HCT116 (cell line): ENCODE results near the gene SLC25A53. TPM values are rescaled to one million over a fixed set of nuclear protein-coding genes. Genes with fewer than 3 reads are reported as not detected.

Source experiments
- ATAC-seq: fragments of 200-7000 bp; cut with Tn5 transposase; 2 replicates; pipeline ENCODE4 v1.9.1; 2020; ENCODE audit warnings: mild to moderate bottlenecking, moderate library complexity
- BruUV-seq: library from RNA; stranded (reverse); fragments of 400-500 nt; replicated peaks from 2 replicates; lab custom pipeline; 2021; lab: Mats Ljungman, UMichigan
- CTCF ChIA-PET: fragments of 300-600 bp; sonication (Branson Sonifier 250); formaldehyde crosslinking; loops from one replicate; lab custom pipeline; 2021; ENCODE audit warnings: antibody characterized with exemption; lab: Charles Lee
- POLR2A ChIA-PET: fragments of 300-600, 350-600 bp; sonication (Branson Sonifier 250); formaldehyde crosslinking; loops from one replicate; lab custom pipeline; 2021; ENCODE audit warnings: antibody characterized with exemption; lab: Charles Lee
- RAD21 ChIA-PET, 2 experiments: fragments of 300-600 bp; sonication (Branson Sonifier 250); formaldehyde crosslinking; loops; one replicate each; lab custom pipeline; 2023; ENCODE audit warnings: low total read pairs in 2 of 2; ENCODE audit not compliant: uncharacterized antibody in 2 of 2, unreplicated experiment in 2 of 2, low non-redundant PET in 1 of 2; lab: Charles Lee
- DNase-seq: peaks from one replicate; pipeline ENCODE4 v3.0.0-alpha.2; 2010; ENCODE audit warnings: low read depth, low spot score
- H2AFZ ChIP-seq: fragments of 200-600 bp; shearing (Covaris generic), sonication (generic); 2 replicates; pipeline ENCODE4 v1.6.1; 2017; ENCODE audit warnings: low read depth, mixed run types, mixed read lengths, antibody characterized with exemption, low read length; ENCODE audit not compliant: poor library complexity, severe bottlenecking
- H3K27ac ChIP-seq: 2 replicates; pipeline ENCODE4 v1.5.1; 2012; ENCODE audit warnings: low read depth, low read length
- H3K27me3 ChIP-seq: fragments of 200-600 bp; sonication (generic); 2 replicates; pipeline ENCODE4 v1.6.1; 2016; ENCODE audit warnings: mixed run types, low read length, mixed read lengths; ENCODE audit not compliant: insufficient read depth
- H3K36me3 ChIP-seq, 2 experiments: fragments of 200-500 bp in 1 of 2; fragments of 200-600 bp in 1 of 2; sonication (Bioruptor generic) in 1 of 2; sonication (generic) in 1 of 2; 2 replicates each; pipeline versions ENCODE4 v1.5.1 to v1.6.1; 2014 to 2016; ENCODE audit warnings: low read length in 2 of 2, inconsistent platforms in 1 of 2, mixed read lengths in 1 of 2, mixed run types in 1 of 2; ENCODE audit not compliant: insufficient read depth in 2 of 2, control insufficient read depth in 1 of 2
- H3K4me1 ChIP-seq, 2 experiments: fragments of 200-600 bp in 1 of 2; sonication (generic) in 1 of 2; 2 replicates each; pipeline versions ENCODE4 v1.5.1 to v1.6.1; 2012 to 2017; ENCODE audit warnings: low read length in 2 of 2, inconsistent platforms in 1 of 2, mild to moderate bottlenecking in 1 of 2, mixed read lengths in 1 of 2, mixed run types in 1 of 2, moderate library complexity in 1 of 2; ENCODE audit not compliant: insufficient read depth in 2 of 2, control insufficient read depth in 1 of 2
- H3K4me2 ChIP-seq: fragments of 200-600 bp; sonication (generic); 2 replicates; pipeline ENCODE4 v1.6.1; 2017; ENCODE audit warnings: mixed run types, low read length, mixed read lengths
- H3K4me3 ChIP-seq, 2 experiments: fragments of 200-600 bp in 1 of 2; sonication (generic) in 1 of 2; replicated peaks in 1 of 2; 2 replicates each; pipeline ENCODE4 v1.5.1; 2011 to 2016; ENCODE audit warnings: low read length in 2 of 2, control low read depth in 1 of 2, low read depth in 1 of 2, mild to moderate bottlenecking in 1 of 2, mixed read lengths in 1 of 2, mixed run types in 1 of 2
- H3K79me2 ChIP-seq: fragments of 200-600 bp; sonication (generic); 2 replicates; pipeline ENCODE4 v1.6.1; 2017; ENCODE audit warnings: mild to moderate bottlenecking, mixed run types, low read length, moderate library complexity, mixed read lengths; ENCODE audit not compliant: insufficient read depth
- H3K9ac ChIP-seq: fragments of 200-600 bp; sonication (generic); 2 replicates; pipeline ENCODE4 v1.6.1; 2016; ENCODE audit warnings: low read length, mixed read lengths
- H3K9me2 ChIP-seq: fragments of 200-600 bp; sonication (generic), shearing (Covaris generic); 2 replicates; pipeline ENCODE4 v1.6.1; 2017; ENCODE audit warnings: mixed run types, mild to moderate bottlenecking, moderate library complexity; ENCODE audit not compliant: insufficient read depth
- H3K9me3 ChIP-seq, 2 experiments: fragments of 200-500 bp in 1 of 2; fragments of 200-600 bp in 1 of 2; sonication (Bioruptor generic) in 1 of 2; sonication (generic) in 1 of 2; 2 replicates each; pipeline ENCODE4 v1.6.1; 2014 to 2017; ENCODE audit warnings: low read length in 2 of 2, mixed read lengths in 2 of 2, inconsistent platforms in 1 of 2, low read depth in 1 of 2, mild to moderate bottlenecking in 1 of 2, mixed run types in 1 of 2, moderate library complexity in 1 of 2; ENCODE audit not compliant: control insufficient read depth in 1 of 2, insufficient read depth in 1 of 2
- H4K20me1 ChIP-seq: fragments of 200-600 bp; sonication (generic), shearing (Covaris generic); 2 replicates; pipeline ENCODE4 v1.6.1; 2017; ENCODE audit warnings: mixed run types, mild to moderate bottlenecking, moderate library complexity; ENCODE audit not compliant: insufficient read depth
- ATF3 ChIP-seq: IDR thresholded peaks from 2 replicates; pipeline ENCODE4 v1.6.1; 2012
- CEBPB ChIP-seq: IDR thresholded peaks from 2 replicates; pipeline ENCODE4 v1.6.1; 2012; ENCODE audit warnings: low read depth
- CTCF ChIP-seq, 3 experiments: fragments of 200-600 bp in 1 of 3; sonication (generic) in 1 of 3; IDR thresholded peaks in 2 of 3; conservative IDR thresholded peaks in 1 of 3; 2 replicates each; pipeline ENCODE4 v1.5.1; 2012 to 2017; ENCODE audit warnings: low read depth in 2 of 3, low read length in 2 of 3, antibody characterized with exemption in 1 of 3, borderline replicate concordance in 1 of 3, control low read depth in 1 of 3, mild to moderate bottlenecking in 1 of 3, mixed read lengths in 1 of 3, mixed run types in 1 of 3, moderate library complexity in 1 of 3; ENCODE audit not compliant: insufficient read depth in 1 of 3
- ELF1 ChIP-seq: IDR thresholded peaks from 2 replicates; pipeline ENCODE4 v1.6.1; 2012; ENCODE audit warnings: low read depth, borderline replicate concordance
- EZH2 ChIP-seq: fragments of 200-600 bp; sonication (generic); IDR thresholded peaks from 2 replicates; pipeline ENCODE4 v1.6.1; 2017; ENCODE audit warnings: antibody characterized with exemption, mixed run types
- EZH2phosphoT487 ChIP-seq: fragments of 200-600 bp; IDR thresholded peaks from 2 replicates; pipeline ENCODE4 v1.6.1; 2018; ENCODE audit warnings: antibody characterized with exemption, borderline replicate concordance
- POLR2A ChIP-seq: IDR thresholded peaks from 2 replicates; pipeline ENCODE4 v1.7.0; 2011; ENCODE audit warnings: borderline replicate concordance; ENCODE audit not compliant: insufficient read depth, insufficient read length; ENCODE audit errors: extremely low read depth
- POLR2AphosphoS5 ChIP-seq: IDR thresholded peaks from 2 replicates; pipeline ENCODE4 v1.6.1; 2011; ENCODE audit warnings: mild to moderate bottlenecking, low read depth, low read length, moderate library complexity
- RAD21 ChIP-seq: IDR thresholded peaks from 2 replicates; pipeline ENCODE4 v1.6.1; 2012; ENCODE audit warnings: low read depth, mild to moderate bottlenecking
- REST ChIP-seq: IDR thresholded peaks from 2 replicates; pipeline ENCODE4 v1.6.1; 2012; ENCODE audit warnings: low read depth
- YY1 ChIP-seq: IDR thresholded peaks from 2 replicates; pipeline ENCODE4 v1.6.1; 2011; ENCODE audit warnings: low read length, low read depth, moderate library complexity, mild to moderate bottlenecking; ENCODE audit not compliant: insufficient replicate concordance; ENCODE audit errors: extremely low read depth
- intact Hi-C: fragments of 100-400 bp; cut with micrococcal nuclease; formaldehyde crosslinking; loops from 2 replicates; pipeline ENCODE4 v1.10.0; 2022
- total RNA-seq: library from RNA; stranded (reverse); gene quantifications from one replicate; pipeline ENCODE4 v1.2.1, GENCODE V29; 2021; ENCODE audit not compliant: unreplicated experiment

Gene SLC25A53
- total RNA-seq, 1 experiment from 2014 or later: 3.4 TPM

GRCh38 chrX:104098151-104098808, 58.5 kb downstream of the SLC25A53 start:
- Histone ChIP-seq H3K4me3 (no peak overlapping the region), H3K4me1 (no peaks in the 10 kb centered on the region), H3K9ac (no peak overlapping the region), H3K9me3 (no peaks in the 10 kb centered on the region), H3K27me3 (peaks cover 11% of the 10 kb centered on the region; the same call in 1 of the 2 replicates), H3K27ac (no peak overlapping the region), H4K20me1 (no peaks in the 10 kb centered on the region), H2AFZ (no peak overlapping the region), H3K79me2 (no peaks in the 10 kb centered on the region), H3K9me2 (no peaks in the 10 kb centered on the region), H3K36me3 (no peaks in the 10 kb centered on the region), H3K4me2 (no peak overlapping the region)
- TF ChIP-seq POLR2A: no peak
- TF ChIP-seq CTCF (IDR thresholded peaks at IDR 0.05 in 2 of 3, conservative IDR thresholded peaks at IDR 0.05 in 1 of 3; ENCODE audit: borderline replicate concordance in 1 of 3, insufficient read depth in 1 of 3, low read depth in 2 of 3, low read length in 2 of 3): peak; percentile 37 to 51 (median 48); a peak in 5 of 6 replicates
- TF ChIP-seq RAD21: peak; percentile 53
- no peak for TF ChIP-seq POLR2AphosphoS5
- TF ChIP-seq EZH2: no peak
- TF ChIP-seq CEBPB: no peak
- RAD21 ChIA-PET: no interaction called here
- intact Hi-C loops: loop anchor here (1.0 kb wide), 1 partner anchor 38 kb away; no protein-coding TSS in a partner anchor
- no TSS peak for BruUV-seq
- POLR2A ChIA-PET: no interaction called here
- CTCF ChIA-PET: no interaction called here
- DNase-seq (peak; percentile 60), ATAC-seq (peak; percentile 77)

GRCh38 chrX:104085919-104086318, 70.9 kb downstream of the SLC25A53 start:
- Histone ChIP-seq H3K9ac (no peak overlapping the region), H3K4me3 (no peak overlapping the region), H3K27ac (no peak overlapping the region), H3K4me2 (no peak overlapping the region), H3K79me2 (no peaks in the 10 kb centered on the region), H3K4me1 (no peaks in the 10 kb centered on the region), H3K9me2 (no peaks in the 10 kb centered on the region), H3K27me3 (0 out of 2 replicates have a peak, but pooled peaks cover 6% of the 10 kb centered on the region), H4K20me1 (no peaks in the 10 kb centered on the region), H3K36me3 (no peaks in the 10 kb centered on the region), H2AFZ (no peak overlapping the region), H3K9me3 (no peaks in the 10 kb centered on the region)
- intact Hi-C loops: no loop called here
- ChIA-PET CTCF (no interaction called here), POLR2A (no interaction called here), RAD21 (no interaction called here)
- BruUV-seq: no TSS peak
- DNase-seq: no peak
- ATAC-seq: no peak
- TF ChIP-seq ELF1 (no peak), YY1 (no peak), REST (no peak), EZH2phosphoT487 (no peak), ATF3 (no peak)
